A549 (cell line): ENCODE data around the gene KCNH3. TPM values are rescaled to one million over a fixed set of nuclear protein-coding genes. Genes with fewer than 3 reads are reported as not detected.

Source experiments
- ATAC-seq, 2 experiments: fragments of 200-7000 bp in 1 of 2; fragments of >200 bp in 1 of 2; cut with Nextera tagmentation in 1 of 2; cut with Tn5 transposase in 1 of 2; 3 replicates each; pipeline versions ENCODE4 v1.8.0 to v1.9.1; 2018 to 2020; ENCODE audit warnings: mild to moderate bottlenecking in 1 of 2, moderate library complexity in 1 of 2
- CTCF ChIA-PET: fragments of 300-600 bp; sonication (Branson Sonifier 250); formaldehyde crosslinking; extraction: SDS; loops from one replicate; lab custom pipeline; 2021; ENCODE audit warnings: antibody characterized with exemption, inconsistent platforms; lab: Yijun Ruan, JAX
- POLR2A ChIA-PET: fragments of 350-600 bp; formaldehyde crosslinking; extraction: SDS; loops from one replicate; lab custom pipeline; 2021; ENCODE audit warnings: antibody characterized with exemption, inconsistent platforms; lab: Yijun Ruan, JAX
- DNase-seq, 2 experiments: peaks; one replicate each; pipeline versions ENCODE4 v3.0.0 to v3.0.0-alpha.2; 2011 to 2016; ENCODE audit warnings: low read depth in 1 of 2, low spot score in 1 of 2
- FAIRE-seq: peaks from 2 replicates; lab custom pipeline; 2011; peaks lifted over from hg19 to GRCh38; lab: Jason Lieb, UNC
- H3K27ac ChIP-seq, 2 experiments: fragments of >200 bp; sonication (Bioruptor Twin); formaldehyde crosslinking; 3 replicates each; pipeline ENCODE4 v1.5.1; 2016 to 2017
- H3K4me1 ChIP-seq: fragments of >200 bp; sonication (Bioruptor Twin); formaldehyde crosslinking; 3 replicates; pipeline ENCODE4 v1.6.1; 2016
- H3K4me2 ChIP-seq: fragments of >200 bp; sonication (Bioruptor Twin); formaldehyde crosslinking; 3 replicates; pipeline ENCODE4 v1.6.1; 2016
- H3K4me3 ChIP-seq: fragments of >200 bp; sonication (Bioruptor Twin); formaldehyde crosslinking; 3 replicates; pipeline ENCODE4 v1.5.1; 2016
- H3K9me3 ChIP-seq: fragments of >200 bp; sonication (Bioruptor Twin); formaldehyde crosslinking; 3 replicates; pipeline ENCODE4 v1.6.1; 2016
- BCL3 ChIP-seq: fragments of >200 bp; sonication (Bioruptor Twin); formaldehyde crosslinking; IDR thresholded peaks from 3 replicates; pipeline ENCODE4 v1.6.1; 2016
- CBX8 ChIP-seq: fragments of 200-600 bp; sonication (generic); IDR thresholded peaks from 2 replicates; pipeline ENCODE4 v1.6.1; 2016
- CEBPB ChIP-seq, 2 experiments: fragments of >200 bp in 1 of 2; sonication (Bioruptor Twin) in 1 of 2; formaldehyde crosslinking in 1 of 2; IDR thresholded peaks; 2 replicates each; pipeline ENCODE4 v1.6.1; 2012 to 2016
- CHD2 ChIP-seq: fragments of 150-350 bp; IDR thresholded peaks from 2 replicates; pipeline ENCODE4 v1.6.1; 2014; ENCODE audit warnings: low read length; ENCODE audit not compliant: partially characterized antibody
- CHD4 ChIP-seq: fragments of 200-600 bp; sonication (generic); IDR thresholded peaks from 2 replicates; pipeline ENCODE4 v1.6.1; 2016; ENCODE audit warnings: antibody characterized with exemption, mild to moderate bottlenecking, borderline replicate concordance
- GATA3 ChIP-seq: IDR thresholded peaks from 2 replicates; pipeline ENCODE4 v1.6.1; 2012; ENCODE audit warnings: borderline replicate concordance
- HDAC2 ChIP-seq: fragments of 200-600 bp; sonication (generic); IDR thresholded peaks from 2 replicates; pipeline ENCODE4 v1.6.1; 2016
- HOXB13 ChIP-seq: fragments of 250-450 bp; sonication (Bioruptor Pico); IDR thresholded peaks from 2 replicates; pipeline ENCODE4 v1.5.0; 2020; ENCODE audit warnings: low read depth, mild to moderate bottlenecking, moderate library complexity
- MYC ChIP-seq: IDR thresholded peaks from 2 replicates; pipeline ENCODE4 v1.6.1; 2012; ENCODE audit warnings: mild to moderate bottlenecking, inconsistent platforms, low read length, improper control_type of control experiment, borderline replicate concordance
- PHF8 ChIP-seq: fragments of 200-600 bp; sonication (generic); IDR thresholded peaks from 2 replicates; pipeline ENCODE4 v1.6.1; 2016; ENCODE audit warnings: low read depth, mild to moderate bottlenecking, antibody characterized with exemption, moderate library complexity, borderline replicate concordance
- SREBF2 ChIP-seq: fragments of 450-650 bp; IDR thresholded peaks from 2 replicates; pipeline ENCODE4 v1.6.1; 2014; ENCODE audit warnings: mild to moderate bottlenecking, moderate library complexity
- ZFP36 ChIP-seq: fragments of 450-650 bp; IDR thresholded peaks from 2 replicates; pipeline ENCODE4 v1.6.1; 2014; ENCODE audit warnings: borderline replicate concordance; ENCODE audit not compliant: partially characterized antibody
- ZSCAN20 ChIP-seq: fragments of 250-450 bp; sonication (Bioruptor Pico); IDR thresholded peaks from 2 replicates; pipeline ENCODE4 v1.8.0; 2022; ENCODE audit warnings: mild to moderate bottlenecking, moderate library complexity
- WGBS: methylation state at CpG from one replicate; pipeline ENCODE4 v1.1.6; 2017; ENCODE audit errors: missing lambda C conversion rate; 5-methylcytosine and 5-hydroxymethylcytosine counted together
- polyA plus RNA-seq, 4 experiments: library from polyadenylated mRNA; depleted of rRNA in 3 of 4; stranded (reverse); fragments of >200 nt; fragmentation: RNase III in 1 of 4; extraction: RNeasy Plus Mini Kit Qiagen cat#74134 plus additional on column Dnase treatment in 1 of 4; gene quantifications; 2 replicates in 3 of 4; 3 replicates in 1 of 4; pipeline ENCODE4 v1.2.3, GENCODE V29; 2011 to 2017
- TF ChIP-seq, protein P1 (sequence below): IDR thresholded peaks from 2 replicates; pipeline ENCODE4 v1.6.1; 2012
- TF ChIP-seq, protein P2 (sequence below): fragments of 250-450 bp; sonication (Bioruptor Pico); IDR thresholded peaks from 2 replicates; pipeline ENCODE4 v1.5.0; 2021; ENCODE audit warnings: mild to moderate bottlenecking, moderate library complexity, borderline replicate concordance

KCNH3 gene
- polyA plus RNA-seq, 2 of the 4 experiments (the other 2 are of a cell fraction), result 1.0 to 2.2 TPM

GRCh38 chr12:49585477-49586459 lies 46.9 kb downstream of the KCNH3 start (continued):
- no peak for TF ChIP-seq BCL3
- no peak for TF ChIP-seq CBX8
- no peak for TF ChIP-seq SREBF2
- no peak for TF ChIP-seq ZFP36
- no peak for TF ChIP-seq GATA3
- no peak for TF ChIP-seq CEBPB (IDR thresholded peaks at IDR 0.05)
- TF ChIP-seq ZSCAN20 (CRISPR knock-in tag), result no peak
- TF ChIP-seq, all 56 proteins: peak for 0

DNA sequence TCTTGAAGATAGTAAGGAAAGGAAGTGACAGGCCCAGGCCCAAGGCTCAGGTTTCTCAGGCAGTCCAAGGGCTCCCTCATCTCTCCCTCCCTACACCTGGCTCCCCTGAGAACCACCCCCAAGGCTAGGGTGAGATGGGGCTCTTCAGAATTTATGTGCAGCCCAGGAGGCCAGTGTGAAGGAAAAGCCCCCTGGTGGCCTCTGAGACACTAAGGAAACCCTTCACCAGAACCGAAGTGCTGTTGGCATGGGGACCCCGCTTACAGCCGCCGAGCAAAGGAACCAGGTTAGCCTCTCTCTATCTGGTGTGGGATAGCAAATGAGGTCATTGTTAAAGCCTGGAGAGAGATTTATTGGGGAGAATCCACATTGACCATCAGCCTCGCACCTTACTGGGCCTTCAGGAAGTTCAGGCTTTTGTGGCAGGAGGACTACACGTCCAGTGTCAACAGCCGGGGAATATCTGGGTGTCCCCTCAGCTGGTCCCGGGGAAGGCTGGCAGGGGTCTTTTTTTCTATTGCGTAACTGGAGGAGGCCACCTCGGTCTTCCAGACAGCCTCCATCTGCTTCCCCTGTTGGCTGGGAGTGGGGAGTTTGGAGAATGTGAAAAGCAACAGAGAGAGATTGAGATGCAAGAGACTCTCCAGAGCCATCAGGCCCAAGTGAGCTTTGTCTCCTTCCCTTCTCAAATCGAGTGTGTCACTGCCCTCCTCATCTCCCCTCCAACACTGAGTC lies 48.5 kb downstream of the KCNH3 start:
- Histone ChIP-seq H3K4me2 (no peak overlapping the region), H3K4me3 (no peak overlapping the region), H3K27ac (no peak overlapping the region), H3K4me1 (peaks cover 11% of the 10 kb centered on the region; the same call in 2 of the 3 replicates), H3K9me3 (no peaks in the 10 kb centered on the region)
- ATAC-seq (peak in 1 of 2 experiments; percentile 60; a peak in 4 of 6 replicates), FAIRE-seq (no peak), DNase-seq (peak in 1 of 2 experiments; percentile 32)
- CTCF ChIA-PET, result interaction anchor here (0.6 to 2.8 kb wide), 6 partner anchors 9 to 299 kb away, joined by 3 to 9 read pairs (median 4); no protein-coding TSS in a partner anchor
- POLR2A ChIA-PET, result no interaction called here
- 85% methylated on average over 11 of the region's 11 CpGs for WGBS
- TF ChIP-seq CEBPB (IDR thresholded peaks at IDR 0.05) (peak in 1 of 2 experiments; percentile 24; a peak in 1 of 4 replicates), CHD4 (no peak)

GRCh38 chr12:49588281-49588680 lies 49.5 kb downstream of the KCNH3 start:
- TF ChIP-seq GATA3 (no peak), MYC (no peak), HOXB13 (no peak), CHD2 (no peak), HDAC2 (no peak), ZFP36 (no peak), PHF8 (no peak)
- TF ChIP-seq, protein P1, sequence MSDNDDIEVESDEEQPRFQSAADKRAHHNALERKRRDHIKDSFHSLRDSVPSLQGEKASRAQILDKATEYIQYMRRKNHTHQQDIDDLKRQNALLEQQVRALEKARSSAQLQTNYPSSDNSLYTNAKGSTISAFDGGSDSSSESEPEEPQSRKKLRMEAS, result no peak
- TF ChIP-seq, protein P2, sequence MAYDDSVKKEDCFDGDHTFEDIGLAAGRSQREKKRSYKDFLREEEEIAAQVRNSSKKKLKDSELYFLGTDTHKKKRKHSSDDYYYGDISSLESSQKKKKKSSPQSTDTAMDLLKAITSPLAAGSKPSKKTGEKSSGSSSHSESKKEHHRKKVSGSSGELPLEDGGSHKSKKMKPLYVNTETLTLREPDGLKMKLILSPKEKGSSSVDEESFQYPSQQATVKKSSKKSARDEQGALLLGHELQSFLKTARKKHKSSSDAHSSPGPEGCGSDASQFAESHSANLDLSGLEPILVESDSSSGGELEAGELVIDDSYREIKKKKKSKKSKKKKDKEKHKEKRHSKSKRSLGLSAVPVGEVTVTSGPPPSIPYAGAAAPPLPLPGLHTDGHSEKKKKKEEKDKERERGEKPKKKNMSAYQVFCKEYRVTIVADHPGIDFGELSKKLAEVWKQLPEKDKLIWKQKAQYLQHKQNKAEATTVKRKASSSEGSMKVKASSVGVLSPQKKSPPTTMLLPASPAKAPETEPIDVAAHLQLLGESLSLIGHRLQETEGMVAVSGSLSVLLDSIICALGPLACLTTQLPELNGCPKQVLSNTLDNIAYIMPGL (CRISPR knock-in tag), result no peak
- peaks cover 2% of the 10 kb centered on the region; the same call in 2 of the 3 replicates for H3K4me1 ChIP-seq
- 97% methylated on average over 7 of the region's 7 CpGs for WGBS
- ChIA-PET POLR2A (interaction anchor here (0.7 kb wide), 1 partner anchor 153 kb away, joined by 3 read pairs; the partner anchor contains the start of gene TMBIM6), CTCF (interaction anchor here (0.6 to 2.4 kb wide), 10 partner anchors 8 to 257 kb away, joined by 3 to 9 read pairs (median 4); no protein-coding TSS in a partner anchor)
- H3K9me3 ChIP-seq, result no peaks in the 10 kb centered on the region
- no peak overlapping the region for H3K27ac ChIP-seq
- no peak for FAIRE-seq
- H3K4me2 ChIP-seq, result no peak overlapping the region
- no peak for ATAC-seq
- DNase-seq, result no peak
- H3K4me3 ChIP-seq, result no peak overlapping the region
